COLO668 (cell line): ENCODE results near the gene GPS2.

Experiments used
- DNase-seq: peaks from one replicate; lab custom pipeline; 2025; ENCODE audit not compliant: unreplicated experiment; lab: John Stamatoyannopoulos, UW

The GPS2 gene

GRCh38 chr17:7318121-7318860 lies 3.1 kb upstream of the GPS2 start:
- DNase-seq = no peak

DNA sequence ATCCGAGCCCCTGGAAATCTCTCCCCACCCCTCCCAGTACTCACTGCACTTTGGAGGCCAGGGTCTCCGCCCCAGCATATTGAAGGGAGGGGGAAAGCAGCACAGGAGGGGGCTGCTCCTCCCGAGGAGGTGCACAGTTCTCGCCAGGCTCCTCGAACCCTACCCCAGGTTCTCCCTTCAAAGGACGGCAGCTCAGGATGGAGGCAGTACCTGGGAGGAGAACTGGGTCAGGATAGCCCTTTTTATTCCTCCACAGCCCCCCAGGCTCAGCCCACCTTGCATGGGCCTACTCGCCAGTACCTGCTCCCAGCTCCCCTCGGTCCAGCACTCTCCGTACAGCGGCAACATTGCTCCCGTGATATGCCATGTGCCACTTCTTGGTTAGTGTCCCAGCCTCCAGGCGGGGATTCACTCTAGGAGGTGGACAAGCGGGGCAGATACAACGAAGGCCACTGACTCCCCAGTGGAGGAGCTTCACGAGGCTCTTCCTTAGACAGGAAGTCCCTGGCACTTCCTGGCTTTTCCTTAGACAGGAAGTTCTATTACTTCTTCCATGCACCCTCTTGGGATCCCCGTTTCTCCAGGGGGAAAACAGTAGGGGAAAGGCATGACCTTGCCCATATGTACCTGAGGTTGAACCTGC lies 2.1 kb upstream of the GPS2 start:
- DNase-seq = no peak

GRCh38 chr17:7315570-7316235 lies 543 bp upstream of the GPS2 start:
- peak; percentile 11 for DNase-seq

GRCh38 chr17:7313890-7314718 lies 1.1 kb downstream of the GPS2 start:
- DNase-seq = no peak

- DNase-seq = peak; percentile 2
Observed at GRCh38 chr17:7313088-7313889, 1.9 kb downstream of the GPS2 start.

DNA sequence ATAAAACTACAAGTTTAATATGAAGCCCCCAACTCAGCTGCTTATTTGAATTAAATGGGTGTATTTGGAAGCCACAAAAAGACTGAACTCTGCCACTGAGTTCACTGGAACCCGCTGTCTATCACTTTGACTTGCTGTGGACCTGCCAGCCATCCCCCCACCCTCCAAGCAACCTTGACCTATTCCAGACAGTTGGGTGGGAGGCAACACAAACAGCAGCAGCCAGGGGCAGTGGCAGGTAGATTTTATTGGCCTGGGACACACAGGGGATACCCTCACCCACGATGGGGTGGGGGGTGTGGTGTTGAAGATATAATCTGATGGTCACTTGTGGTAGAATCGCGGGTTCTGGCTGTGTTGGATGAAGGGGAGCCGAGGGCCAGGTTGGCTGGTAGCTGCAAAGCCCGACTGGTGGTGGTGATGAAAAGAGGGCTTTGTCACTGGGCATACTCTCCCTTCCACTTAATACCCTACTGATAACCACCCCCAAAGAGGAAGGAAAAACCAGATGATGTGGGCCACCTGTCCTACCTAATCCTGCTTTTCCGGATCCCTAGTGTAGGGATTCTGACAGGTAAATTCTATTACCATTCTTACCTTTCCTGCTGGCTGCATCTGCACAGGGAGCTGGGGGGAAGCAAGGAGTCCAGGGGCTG lies 2.6 kb downstream of the GPS2 start:
- DNase-seq = no peak

GRCh38 chr17:7311110-7311705 lies 4.0 kb downstream of the GPS2 start:
- no peak for DNase-seq

GRCh38 chr17:7309628-7310027 lies 5.5 kb downstream of the GPS2 start:
- DNase-seq = no peak

- peak; percentile 61 for DNase-seq
Observed at GRCh38 chr17:7308625-7309433, 6.3 kb downstream of the GPS2 start.

- DNase-seq = peak; percentile 64
Observed at GRCh38 chr17:7307686-7308624, 7.2 kb downstream of the GPS2 start.

DNA sequence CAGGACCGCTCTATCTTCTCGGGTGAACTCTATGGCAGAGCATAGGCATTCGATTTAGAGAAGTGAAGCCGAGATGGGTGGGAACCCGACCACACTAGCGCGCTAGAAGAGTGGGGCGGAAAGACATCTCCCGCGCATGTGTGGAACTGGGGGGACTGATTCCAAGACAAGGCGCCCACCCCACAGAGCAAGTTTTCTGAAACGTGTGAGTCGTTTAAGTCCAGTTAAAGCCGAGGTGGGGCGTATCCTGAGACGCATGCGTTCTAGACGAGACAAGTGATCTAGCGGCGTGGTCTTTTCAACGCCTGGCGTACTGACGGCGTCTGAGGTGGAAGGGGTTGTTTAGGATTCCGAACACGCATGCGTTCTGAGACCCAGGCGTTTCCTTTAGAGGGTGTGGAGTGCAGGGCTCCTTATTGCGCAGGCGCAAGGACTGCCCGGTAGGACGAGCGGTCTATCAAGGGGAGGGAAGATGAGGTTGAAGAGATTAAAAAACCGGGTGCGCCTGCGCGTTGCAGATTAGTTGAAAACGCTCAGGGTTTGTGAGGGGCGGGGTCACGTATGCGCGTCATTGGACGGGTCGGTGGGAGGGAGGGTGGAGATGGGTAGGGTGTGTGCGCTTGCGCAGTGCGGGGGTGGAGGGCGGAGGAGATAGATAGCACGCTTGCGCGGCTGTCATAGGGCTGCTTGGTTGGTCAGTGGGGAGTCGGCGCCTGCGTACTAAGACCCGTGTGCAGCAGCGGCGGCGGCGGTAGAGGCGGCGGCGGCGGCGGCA lies 8.1 kb downstream of the GPS2 start, which contains the start of gene EIF5A:
TSS of gene EIF5A (plus strand) at position 718 of the 775 bp plus-strand sequence. CDS start 2,008 bp downstream, outside the sequence.
- peak; percentile 98 for DNase-seq

DNA sequence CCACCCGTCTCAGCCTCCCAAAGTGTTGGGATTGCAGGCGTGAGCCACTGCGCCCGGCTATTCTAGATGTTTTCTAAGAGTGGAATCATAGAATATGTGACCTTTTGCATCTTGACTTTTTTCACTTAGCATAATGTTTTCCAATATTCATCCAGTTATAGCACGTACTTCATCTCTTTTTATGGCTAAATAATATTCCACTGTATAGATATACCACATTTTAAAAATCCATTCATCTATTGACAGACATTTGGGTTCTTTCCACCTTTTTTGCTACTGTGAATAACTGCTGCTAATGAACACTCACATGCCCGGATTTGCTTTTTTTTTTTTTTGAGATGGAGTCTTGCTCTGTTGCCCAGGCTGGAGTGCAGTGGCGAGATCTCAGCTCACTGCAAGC lies 11.0 kb downstream of the GPS2 start:
- DNase-seq = no peak

GRCh38 chr17:7296189-7296861 lies 18.8 kb downstream of the GPS2 start:
- peak; percentile 82 for DNase-seq

- DNase-seq = peak; percentile 6
Observed at GRCh38 chr17:7295230-7296180, 19.7 kb downstream of the GPS2 start.

DNA sequence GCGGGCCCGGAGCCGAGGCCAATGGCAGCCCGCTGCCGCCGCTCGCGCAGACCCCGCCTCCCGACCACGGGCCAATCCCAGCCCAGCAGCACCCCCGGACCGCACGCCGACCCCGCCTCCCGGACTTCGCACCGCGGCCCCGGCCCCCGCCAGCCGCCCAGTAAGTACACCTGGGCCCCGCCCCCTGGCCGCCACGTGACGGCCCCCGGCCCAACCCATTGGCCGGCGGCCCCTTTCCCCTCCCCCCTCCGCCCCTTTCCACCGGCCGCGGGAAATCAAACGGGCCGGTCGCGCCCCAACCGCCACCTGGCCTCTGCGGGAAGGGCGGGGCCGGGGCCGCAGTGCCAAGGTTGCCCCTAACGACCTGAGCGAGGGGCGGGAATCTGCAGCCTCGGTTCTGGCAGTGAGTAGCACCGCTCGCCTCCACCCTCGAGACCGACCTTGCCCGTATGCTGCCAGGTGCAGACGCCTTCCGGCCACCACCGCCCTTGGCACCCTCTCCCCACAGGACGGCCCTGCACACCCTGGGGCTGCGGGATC lies 20.5 kb downstream of the GPS2 start, which contains the start of gene YBX2:
TSS of gene YBX2 (minus strand) at position 26 of the 540 bp plus-strand sequence. CDS start 139 bp downstream, outside the sequence.
- peak; percentile 90 for DNase-seq
